Measurements from ENCODE around the gene BCOR. TPM values are rescaled to one million over a fixed set of nuclear protein-coding genes. Genes with fewer than 3 reads are reported as not detected.

Gene BCOR
- total RNA-seq, 1 donor from 2014 or later = 33.2 TPM

GRCh38 chrX:40145001-40145922 lies 47.5 kb upstream of the BCOR start:
- Mint-ChIP-seq H3K27ac (ENCODE audit: unreplicated experiment) (no peak overlapping the region), H3K4me1 (peaks cover 57% of the 10 kb centered on the region), H3K27me3 (ENCODE audit: low read depth) (peaks cover 26% of the 10 kb centered on the region), H3K36me3 (ENCODE audit: low read depth) (no peaks in the 10 kb centered on the region), H3K9me3 (no peaks in the 10 kb centered on the region), H3K4me3 (peak overlapping the region; percentile 88)
- TF ChIP-seq, protein P1, sequence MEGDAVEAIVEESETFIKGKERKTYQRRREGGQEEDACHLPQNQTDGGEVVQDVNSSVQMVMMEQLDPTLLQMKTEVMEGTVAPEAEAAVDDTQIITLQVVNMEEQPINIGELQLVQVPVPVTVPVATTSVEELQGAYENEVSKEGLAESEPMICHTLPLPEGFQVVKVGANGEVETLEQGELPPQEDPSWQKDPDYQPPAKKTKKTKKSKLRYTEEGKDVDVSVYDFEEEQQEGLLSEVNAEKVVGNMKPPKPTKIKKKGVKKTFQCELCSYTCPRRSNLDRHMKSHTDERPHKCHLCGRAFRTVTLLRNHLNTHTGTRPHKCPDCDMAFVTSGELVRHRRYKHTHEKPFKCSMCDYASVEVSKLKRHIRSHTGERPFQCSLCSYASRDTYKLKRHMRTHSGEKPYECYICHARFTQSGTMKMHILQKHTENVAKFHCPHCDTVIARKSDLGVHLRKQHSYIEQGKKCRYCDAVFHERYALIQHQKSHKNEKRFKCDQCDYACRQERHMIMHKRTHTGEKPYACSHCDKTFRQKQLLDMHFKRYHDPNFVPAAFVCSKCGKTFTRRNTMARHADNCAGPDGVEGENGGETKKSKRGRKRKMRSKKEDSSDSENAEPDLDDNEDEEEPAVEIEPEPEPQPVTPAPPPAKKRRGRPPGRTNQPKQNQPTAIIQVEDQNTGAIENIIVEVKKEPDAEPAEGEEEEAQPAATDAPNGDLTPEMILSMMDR (conservative IDR thresholded peaks at IDR 0.05) = no peak
- no peak for DNase-seq (ENCODE audit: low read depth, low spot score)

GRCh38 chrX:40144576-40144975 lies 46.8 kb upstream of the BCOR start:
- Mint-ChIP-seq H3K4me3 (peak overlapping the region; percentile 82), H3K36me3 (ENCODE audit: low read depth) (no peaks in the 10 kb centered on the region), H3K9me3 (no peaks in the 10 kb centered on the region), H3K27me3 (ENCODE audit: low read depth) (peaks cover 24% of the 10 kb centered on the region), H3K4me1 (peaks cover 50% of the 10 kb centered on the region), H3K27ac (ENCODE audit: unreplicated experiment) (peak overlapping the region; percentile 12)
- no peak for DNase-seq (ENCODE audit: low read depth, low spot score)
- TF ChIP-seq, protein P1 (conservative IDR thresholded peaks at IDR 0.05) = no peak

- H3K27me3 Mint-ChIP-seq (ENCODE audit: low read depth) = peaks cover 20% of the 10 kb centered on the region
- TF ChIP-seq, protein P1 (conservative IDR thresholded peaks at IDR 0.05) = no peak
- H3K4me1 Mint-ChIP-seq = peaks cover 45% of the 10 kb centered on the region
- no peak for DNase-seq (ENCODE audit: low read depth, low spot score)
- peak overlapping the region; percentile 82 for H3K4me3 Mint-ChIP-seq
- no peak overlapping the region for H3K27ac Mint-ChIP-seq (ENCODE audit: unreplicated experiment)
- H3K36me3 Mint-ChIP-seq (ENCODE audit: low read depth) = no peaks in the 10 kb centered on the region
- no peaks in the 10 kb centered on the region for H3K9me3 Mint-ChIP-seq
Measured at GRCh38 chrX:40143987-40144386, 46.2 kb upstream of the BCOR start.

DNA sequence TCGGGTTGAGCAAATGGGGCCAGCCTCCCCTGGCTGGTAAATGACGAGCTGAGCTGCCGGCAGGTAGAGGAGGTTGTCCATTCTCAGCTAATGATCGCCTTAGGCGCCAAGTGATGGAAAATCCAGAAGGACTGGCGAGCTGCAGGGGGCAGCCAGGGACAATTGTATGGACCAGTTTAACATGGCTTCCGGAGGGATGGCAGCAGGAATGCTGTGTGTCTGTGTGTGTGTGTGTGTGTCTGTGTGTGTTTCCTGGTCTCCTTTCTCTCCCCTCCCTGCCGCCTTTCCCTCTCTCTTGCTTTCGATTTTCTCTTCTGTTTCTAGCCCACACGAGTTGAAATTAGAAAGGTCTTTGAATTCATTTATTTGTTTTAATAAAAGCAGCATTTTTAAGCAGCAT lies 45.2 kb upstream of the BCOR start:
- Mint-ChIP-seq H3K4me1 (peaks cover 35% of the 10 kb centered on the region), H3K27ac (ENCODE audit: unreplicated experiment) (no peak overlapping the region), H3K4me3 (peak overlapping the region; percentile 66), H3K36me3 (ENCODE audit: low read depth) (no peaks in the 10 kb centered on the region), H3K9me3 (no peaks in the 10 kb centered on the region), H3K27me3 (ENCODE audit: low read depth) (peaks cover 13% of the 10 kb centered on the region)
- TF ChIP-seq, protein P1 (conservative IDR thresholded peaks at IDR 0.05) = no peak
- no peak for DNase-seq (ENCODE audit: low read depth, low spot score)

DNA sequence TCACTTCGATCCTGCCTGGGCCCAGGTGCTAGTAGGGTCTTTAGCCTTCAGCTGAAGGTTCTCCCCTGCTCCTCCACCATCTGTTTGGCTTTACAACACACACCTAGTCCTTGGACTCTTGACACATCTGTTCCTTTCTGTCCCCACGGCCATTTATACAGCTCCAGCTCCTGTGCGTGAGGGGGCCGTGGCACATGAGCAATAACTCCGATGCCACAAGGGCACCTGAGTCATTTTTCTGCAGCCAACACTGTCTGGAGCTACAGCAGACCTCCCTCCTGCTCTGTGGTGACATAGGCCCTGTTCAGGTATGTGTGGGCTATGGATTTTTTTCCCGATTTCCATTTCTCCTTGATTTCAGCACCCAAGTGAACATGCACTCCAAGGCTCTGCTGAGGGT lies 44.7 kb upstream of the BCOR start:
- Mint-ChIP-seq H3K27ac (ENCODE audit: unreplicated experiment) (no peak overlapping the region), H3K4me1 (peaks cover 34% of the 10 kb centered on the region), H3K27me3 (ENCODE audit: low read depth) (peaks cover 12% of the 10 kb centered on the region)

More for the DNA sequence above, 44.7 kb upstream of the BCOR start:
- Mint-ChIP-seq H3K9me3 (no peaks in the 10 kb centered on the region), H3K4me3 (peak overlapping the region; percentile 39), H3K36me3 (ENCODE audit: low read depth) (no peaks in the 10 kb centered on the region)
- TF ChIP-seq, protein P1 (conservative IDR thresholded peaks at IDR 0.05) = no peak
- DNase-seq (ENCODE audit: low read depth, low spot score) = no peak

Measured in neural crest cell (in vitro differentiated cells).